KMS-11 (cell line): Measurements from ENCODE around the gene NEK1.

Experiments
- H2AFZ ChIP-seq: fragments of 200-600 bp; sonication (generic); 2 replicates; pipeline ENCODE4 v1.6.1; 2016; ENCODE audit warnings: antibody characterized with exemption, mixed run types, low read depth
- H3K27ac ChIP-seq: fragments of 200-600 bp; sonication (generic); 2 replicates; pipeline ENCODE4 v1.6.1; 2016; ENCODE audit warnings: mild to moderate bottlenecking, mixed run types
- H3K27me3 ChIP-seq: fragments of 200-600 bp; sonication (generic); 2 replicates; pipeline ENCODE4 v1.6.1; 2017; ENCODE audit warnings: mild to moderate bottlenecking, low read depth, mixed run types, moderate library complexity; ENCODE audit not compliant: insufficient read depth
- H3K36me3 ChIP-seq: fragments of 200-600 bp; sonication (generic); 2 replicates; pipeline ENCODE4 v1.6.1; 2017; ENCODE audit warnings: mild to moderate bottlenecking, mixed run types; ENCODE audit not compliant: insufficient read depth
- H3K4me1 ChIP-seq: fragments of 200-600 bp; sonication (generic); 2 replicates; pipeline ENCODE4 v1.6.1; 2016; ENCODE audit warnings: mild to moderate bottlenecking, low read depth, mixed run types; ENCODE audit not compliant: poor library complexity, severe bottlenecking
- H3K4me2 ChIP-seq: fragments of 200-600 bp; sonication (generic); 2 replicates; pipeline ENCODE4 v1.7.0; 2016; ENCODE audit warnings: mild to moderate bottlenecking, mixed run types
- H3K4me3 ChIP-seq: fragments of 200-600 bp; sonication (generic); IDR thresholded peaks from 2 replicates; pipeline ENCODE4 v1.6.1; 2017; ENCODE audit warnings: low read depth, low read length, mixed read lengths; ENCODE audit not compliant: insufficient read depth
- H3K79me2 ChIP-seq: fragments of 200-600 bp; sonication (generic); 2 replicates; pipeline ENCODE4 v1.6.1; 2016; ENCODE audit warnings: low read depth, mixed run types; ENCODE audit not compliant: insufficient read depth
- H3K9ac ChIP-seq: fragments of 200-600 bp; sonication (generic); 2 replicates; pipeline ENCODE4 v1.6.1; 2016; ENCODE audit warnings: mild to moderate bottlenecking, mixed run types
- H4K20me1 ChIP-seq: fragments of 200-600 bp; sonication (generic); 2 replicates; pipeline ENCODE4 v1.6.1; 2016; ENCODE audit warnings: mild to moderate bottlenecking, mixed run types; ENCODE audit not compliant: insufficient read depth
- TF ChIP-seq, protein P1 (sequence below): fragments of 200-600 bp; sonication (generic); conservative IDR thresholded peaks from 2 replicates; pipeline ENCODE4 v1.6.1; 2017; ENCODE audit warnings: low read depth, mild to moderate bottlenecking, antibody characterized with exemption, low read length, moderate library complexity, mixed read lengths

The NEK1 gene

GRCh38 chr4:169658975-169659715 lies 46.8 kb upstream of the NEK1 start:
- Histone ChIP-seq H3K4me2 (no peak overlapping the region), H3K79me2 (no peaks in the 10 kb centered on the region), H3K9ac (no peak overlapping the region), H3K4me3 (no peak overlapping the region), H3K4me1 (no peaks in the 10 kb centered on the region), H3K27me3 (no peaks in the 10 kb centered on the region), H4K20me1 (no peaks in the 10 kb centered on the region), H2AFZ (no peak overlapping the region), H3K36me3 (no peaks in the 10 kb centered on the region), H3K27ac (no peak overlapping the region)
- TF ChIP-seq, protein P1, sequence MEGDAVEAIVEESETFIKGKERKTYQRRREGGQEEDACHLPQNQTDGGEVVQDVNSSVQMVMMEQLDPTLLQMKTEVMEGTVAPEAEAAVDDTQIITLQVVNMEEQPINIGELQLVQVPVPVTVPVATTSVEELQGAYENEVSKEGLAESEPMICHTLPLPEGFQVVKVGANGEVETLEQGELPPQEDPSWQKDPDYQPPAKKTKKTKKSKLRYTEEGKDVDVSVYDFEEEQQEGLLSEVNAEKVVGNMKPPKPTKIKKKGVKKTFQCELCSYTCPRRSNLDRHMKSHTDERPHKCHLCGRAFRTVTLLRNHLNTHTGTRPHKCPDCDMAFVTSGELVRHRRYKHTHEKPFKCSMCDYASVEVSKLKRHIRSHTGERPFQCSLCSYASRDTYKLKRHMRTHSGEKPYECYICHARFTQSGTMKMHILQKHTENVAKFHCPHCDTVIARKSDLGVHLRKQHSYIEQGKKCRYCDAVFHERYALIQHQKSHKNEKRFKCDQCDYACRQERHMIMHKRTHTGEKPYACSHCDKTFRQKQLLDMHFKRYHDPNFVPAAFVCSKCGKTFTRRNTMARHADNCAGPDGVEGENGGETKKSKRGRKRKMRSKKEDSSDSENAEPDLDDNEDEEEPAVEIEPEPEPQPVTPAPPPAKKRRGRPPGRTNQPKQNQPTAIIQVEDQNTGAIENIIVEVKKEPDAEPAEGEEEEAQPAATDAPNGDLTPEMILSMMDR: no peak

- no peaks in the 10 kb centered on the region for H3K36me3 ChIP-seq
- no peak overlapping the region for H3K9ac ChIP-seq
- TF ChIP-seq, protein P1: no peak
- no peaks in the 10 kb centered on the region for H3K79me2 ChIP-seq
- H3K27ac ChIP-seq: no peak overlapping the region
- no peak overlapping the region for H3K4me3 ChIP-seq
- no peak overlapping the region for H3K4me2 ChIP-seq
- H4K20me1 ChIP-seq: no peaks in the 10 kb centered on the region
- no peaks in the 10 kb centered on the region for H3K27me3 ChIP-seq
- H2AFZ ChIP-seq: no peak overlapping the region
- no peaks in the 10 kb centered on the region for H3K4me1 ChIP-seq
Measured at GRCh38 chr4:169658196-169658595, 45.8 kb upstream of the NEK1 start.

DNA sequence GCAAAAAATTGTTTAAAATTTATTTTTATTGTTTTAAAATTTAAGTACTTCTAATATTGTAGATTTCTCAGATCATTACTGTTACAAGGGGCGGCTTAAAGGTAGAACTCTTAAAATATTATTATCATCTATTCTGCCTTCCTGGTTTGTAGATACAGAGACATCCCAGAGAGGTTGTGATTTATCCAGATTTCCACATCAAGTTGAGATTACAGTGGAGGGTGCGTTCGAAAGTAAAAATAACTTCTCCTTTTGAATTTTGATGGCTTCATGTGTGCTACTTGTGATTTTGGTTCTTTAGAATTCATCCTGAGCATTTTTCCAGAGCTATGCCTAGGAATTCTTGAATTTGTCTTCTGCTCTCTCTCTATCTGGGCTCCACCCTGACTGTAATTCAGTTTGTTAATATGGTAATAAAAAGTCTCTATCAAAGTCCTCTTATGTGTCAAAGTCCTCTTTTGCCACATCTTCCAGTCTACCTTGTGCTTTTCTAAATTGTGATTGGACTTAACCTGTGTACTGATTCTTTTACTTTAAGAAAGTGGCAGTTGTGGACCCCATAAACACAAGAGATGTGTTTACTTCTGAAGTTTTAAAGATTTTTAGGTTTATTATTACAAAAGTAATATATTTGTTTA lies 45.2 kb upstream of the NEK1 start:
- TF ChIP-seq, protein P1: no peak
- Histone ChIP-seq H4K20me1 (no peaks in the 10 kb centered on the region), H3K27ac (no peak overlapping the region), H3K36me3 (no peaks in the 10 kb centered on the region), H3K4me2 (no peak overlapping the region), H3K4me1 (no peaks in the 10 kb centered on the region), H3K79me2 (no peaks in the 10 kb centered on the region), H3K9ac (no peak overlapping the region), H3K4me3 (no peak overlapping the region), H3K27me3 (no peaks in the 10 kb centered on the region), H2AFZ (no peak overlapping the region)

DNA sequence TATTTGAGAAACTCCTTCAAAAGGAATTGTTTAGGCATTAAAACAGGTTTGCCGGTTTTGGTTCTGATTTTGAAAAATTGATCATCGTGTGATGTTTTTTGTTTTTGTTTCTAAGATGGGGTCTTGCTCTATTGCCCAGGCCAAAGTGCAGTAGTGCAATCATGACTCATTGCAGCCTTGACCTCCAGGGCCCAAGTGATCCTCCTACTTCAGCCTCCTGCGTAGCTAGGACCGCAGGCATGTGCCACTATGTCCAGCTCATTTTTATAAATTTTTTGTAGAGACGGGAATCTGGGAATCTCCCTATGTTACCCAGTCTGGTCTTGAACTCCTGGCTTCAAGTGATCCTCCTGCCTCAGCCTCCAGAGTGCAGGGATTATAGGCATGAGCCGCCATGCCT lies 43.0 kb upstream of the NEK1 start:
- no peaks in the 10 kb centered on the region for H3K27me3 ChIP-seq
- H3K4me3 ChIP-seq: no peak overlapping the region
- no peaks in the 10 kb centered on the region for H4K20me1 ChIP-seq
- H3K27ac ChIP-seq: no peak overlapping the region
- no peaks in the 10 kb centered on the region for H3K36me3 ChIP-seq
- TF ChIP-seq, protein P1: no peak
- no peaks in the 10 kb centered on the region for H3K79me2 ChIP-seq
- H3K4me1 ChIP-seq: no peaks in the 10 kb centered on the region
- no peak overlapping the region for H3K4me2 ChIP-seq
- no peak overlapping the region for H3K9ac ChIP-seq
- H2AFZ ChIP-seq: no peak overlapping the region
